ENCODE data around the gene FHDC1. TPM values are rescaled to one million over a fixed set of nuclear protein-coding genes. Genes with fewer than 3 reads are reported as not detected.

Gene FHDC1
- total and polyA plus RNA-seq, 8 donors: 9.0 to 32.9 (median 10.4) TPM

- H3K9me3 ChIP-seq: peaks cover 0 to 3% of the 10 kb centered on the region in 2 donors
- H3K36me3 ChIP-seq: no peaks in the 10 kb centered on the region
- no peak overlapping the region for H3K4me3 ChIP-seq
- no peaks in the 10 kb centered on the region for H3K27me3 ChIP-seq
- H3K4me1 ChIP-seq: peaks cover 0 to 7% of the 10 kb centered on the region in 2 donors
- H3K27ac ChIP-seq: no peak overlapping the region
- TF ChIP-seq, protein P1, sequence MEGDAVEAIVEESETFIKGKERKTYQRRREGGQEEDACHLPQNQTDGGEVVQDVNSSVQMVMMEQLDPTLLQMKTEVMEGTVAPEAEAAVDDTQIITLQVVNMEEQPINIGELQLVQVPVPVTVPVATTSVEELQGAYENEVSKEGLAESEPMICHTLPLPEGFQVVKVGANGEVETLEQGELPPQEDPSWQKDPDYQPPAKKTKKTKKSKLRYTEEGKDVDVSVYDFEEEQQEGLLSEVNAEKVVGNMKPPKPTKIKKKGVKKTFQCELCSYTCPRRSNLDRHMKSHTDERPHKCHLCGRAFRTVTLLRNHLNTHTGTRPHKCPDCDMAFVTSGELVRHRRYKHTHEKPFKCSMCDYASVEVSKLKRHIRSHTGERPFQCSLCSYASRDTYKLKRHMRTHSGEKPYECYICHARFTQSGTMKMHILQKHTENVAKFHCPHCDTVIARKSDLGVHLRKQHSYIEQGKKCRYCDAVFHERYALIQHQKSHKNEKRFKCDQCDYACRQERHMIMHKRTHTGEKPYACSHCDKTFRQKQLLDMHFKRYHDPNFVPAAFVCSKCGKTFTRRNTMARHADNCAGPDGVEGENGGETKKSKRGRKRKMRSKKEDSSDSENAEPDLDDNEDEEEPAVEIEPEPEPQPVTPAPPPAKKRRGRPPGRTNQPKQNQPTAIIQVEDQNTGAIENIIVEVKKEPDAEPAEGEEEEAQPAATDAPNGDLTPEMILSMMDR (IDR thresholded peaks at IDR 0.05): no peak
- intact Hi-C loops (cut with DNase I): no loop called here
- ATAC-seq (no peak), DNase-seq (no peak)
These were observed 87.0 kb downstream of the FHDC1 start for GRCh38 chr4:153023139-153023538.

DNA sequence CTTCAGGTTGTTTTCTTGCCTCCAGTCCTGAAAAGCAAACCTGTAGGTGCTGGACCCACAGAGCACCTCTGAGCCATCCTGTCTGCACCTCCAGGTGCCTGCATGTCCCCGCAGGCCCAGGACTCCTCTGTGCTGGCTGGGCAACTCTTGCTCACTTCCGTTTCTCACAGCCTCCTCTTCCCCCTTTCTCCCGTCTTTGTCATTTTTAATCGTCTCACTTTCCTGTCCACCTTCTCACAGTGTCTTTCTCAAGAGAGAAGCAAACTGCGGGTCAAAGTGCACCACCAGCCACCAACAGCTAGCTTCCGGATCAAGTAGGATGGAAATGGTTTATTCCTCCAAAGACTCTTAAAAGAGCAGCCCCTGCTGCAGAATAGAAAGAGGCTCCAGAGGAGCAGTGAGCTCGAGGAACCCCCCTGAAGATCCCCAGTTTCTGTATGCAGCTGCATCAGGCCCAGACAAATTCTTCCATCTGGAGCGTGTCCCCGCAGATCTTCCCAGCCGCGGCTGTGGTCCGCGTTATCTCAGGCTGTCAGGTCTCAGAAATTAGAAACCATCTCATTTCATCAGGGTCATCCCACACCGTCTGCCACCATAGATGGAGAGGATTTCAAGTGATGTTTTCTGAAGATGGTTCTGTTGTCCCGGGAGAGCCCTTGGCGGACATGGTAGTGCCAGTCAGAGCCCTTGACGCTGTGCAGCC, 87.7 kb downstream of the FHDC1 start:
- Histone ChIP-seq H3K9me3 (peaks cover 0 to 8% of the 10 kb centered on the region in 2 donors), H3K27ac (no peak overlapping the region), H3K4me1 (peaks cover 0 to 7% of the 10 kb centered on the region in 2 donors), H3K36me3 (no peaks in the 10 kb centered on the region), H3K27me3 (no peaks in the 10 kb centered on the region), H3K4me3 (no peak overlapping the region)
- intact Hi-C loops (cut with DNase I): no loop called here
- no peak for ATAC-seq
- TF ChIP-seq, protein P1 (IDR thresholded peaks at IDR 0.05): no peak
- DNase-seq: no peak

GRCh38 chr4:153024466-153024865, 88.3 kb downstream of the FHDC1 start:
- no peak for ATAC-seq
- intact Hi-C loops (cut with DNase I): no loop called here

GRCh38 chr4:153025406-153025805, 89.3 kb downstream of the FHDC1 start:
- ATAC-seq: no peak
- Histone ChIP-seq H3K36me3 (no peaks in the 10 kb centered on the region), H3K27me3 (no peaks in the 10 kb centered on the region), H3K4me1 (peaks cover 0 to 7% of the 10 kb centered on the region in 2 donors), H3K27ac (no peak overlapping the region), H3K4me3 (no peak overlapping the region), H3K9me3 (peaks cover 0 to 13% of the 10 kb centered on the region in 2 donors)
- intact Hi-C loops (cut with DNase I): no loop called here
- TF ChIP-seq, protein P1 (IDR thresholded peaks at IDR 0.05): no peak
- DNase-seq: no peak

More at GRCh38 chr4:153024466-153024865, 88.3 kb downstream of the FHDC1 start:
- peaks cover 0 to 11% of the 10 kb centered on the region in 2 donors for H3K9me3 ChIP-seq
- DNase-seq: no peak
- TF ChIP-seq, protein P1 (IDR thresholded peaks at IDR 0.05): no peak
- no peak overlapping the region for H3K4me3 ChIP-seq
- no peaks in the 10 kb centered on the region for H3K27me3 ChIP-seq
- no peak overlapping the region for H3K27ac ChIP-seq
- peaks cover 0 to 7% of the 10 kb centered on the region in 2 donors for H3K4me1 ChIP-seq
- no peaks in the 10 kb centered on the region for H3K36me3 ChIP-seq

GRCh38 chr4:153026591-153027346, 90.6 kb downstream of the FHDC1 start:
- no peak overlapping the region for H3K27ac ChIP-seq
- no peaks in the 10 kb centered on the region for H3K27me3 ChIP-seq
- H3K4me3 ChIP-seq: no peak overlapping the region
- ATAC-seq: no peak
- TF ChIP-seq, protein P1 (IDR thresholded peaks at IDR 0.05): no peak
- peaks cover 0 to 7% of the 10 kb centered on the region in 2 donors for H3K4me1 ChIP-seq
- peaks cover 0 to 14% of the 10 kb centered on the region in 2 donors for H3K9me3 ChIP-seq
- H3K36me3 ChIP-seq: no peaks in the 10 kb centered on the region
- no peak for DNase-seq
- intact Hi-C loops (cut with DNase I): no loop called here

Data from left lung (tissue), 10 donors.